Right lung (tissue), 5 donors: ENCODE results near the gene C1orf53. TPM values are rescaled to one million over a fixed set of nuclear protein-coding genes. Genes with fewer than 3 reads are reported as not detected.
"Not testable (repeated sequence)": the region's sequence is repeated elsewhere in the genome, so short reads cannot be mapped to it uniquely, and the experiment has no call there.

Experiments
- DNase-seq, 2 donors: peaks; one replicate each; pipeline ENCODE4 v3.0.0-alpha.2; 2013
- polyA plus RNA-seq, 5 donors: library from polyadenylated mRNA; unstranded; fragments of 120-200 nt; gene quantifications; one replicate each; pipeline versions ENCODE4 v1.2.1 to v1.2.3, GENCODE V29; 2013; ENCODE audit warnings: inconsistent platforms in 1 of 5, low replicate concordance in 1 of 5; ENCODE audit not compliant: insufficient read length in 5 of 5, insufficient read depth in 1 of 5

The C1orf53 gene
- polyA plus RNA-seq, 5 donors: 1.7 to 3.4 (median 3.0) TPM

DNA sequence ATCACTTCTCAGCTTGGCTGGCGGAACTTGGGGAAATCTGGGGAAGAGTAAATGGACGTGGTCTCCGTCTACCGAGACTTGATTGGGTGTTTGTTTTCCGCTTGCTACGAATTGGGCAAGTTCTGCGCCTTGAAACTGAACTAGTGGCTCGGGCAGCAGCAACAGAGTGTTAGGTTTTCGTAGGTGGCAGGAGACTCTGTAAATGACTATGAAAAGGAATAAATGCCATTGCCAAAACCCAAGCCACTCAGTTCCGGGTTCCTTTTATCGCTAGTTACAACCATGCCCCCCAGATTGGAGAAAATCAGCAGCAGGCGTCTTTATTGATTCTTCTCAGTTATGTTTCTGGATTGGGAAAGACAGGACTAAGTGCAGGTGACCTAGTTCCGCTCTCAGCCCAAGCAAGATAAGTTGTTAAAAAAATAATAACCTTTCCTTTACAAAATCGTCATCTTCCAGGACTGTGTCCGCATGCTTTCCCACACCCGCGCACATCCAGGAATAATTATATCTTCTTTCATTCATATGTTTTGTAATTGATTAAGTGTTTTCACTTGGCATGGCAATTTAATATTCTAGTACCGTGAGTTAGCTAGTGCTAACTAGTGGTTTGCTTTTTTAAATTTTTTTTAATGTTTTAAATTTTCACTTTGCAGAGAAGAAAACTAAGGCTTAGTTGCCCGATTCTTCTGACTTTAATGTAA, 18.1 kb downstream of the C1orf53 start:
- DNase-seq: no peak

- no peak for DNase-seq
These were observed 19.0 kb downstream of the C1orf53 start for GRCh38 chr1:197921235-197922069.

DNA sequence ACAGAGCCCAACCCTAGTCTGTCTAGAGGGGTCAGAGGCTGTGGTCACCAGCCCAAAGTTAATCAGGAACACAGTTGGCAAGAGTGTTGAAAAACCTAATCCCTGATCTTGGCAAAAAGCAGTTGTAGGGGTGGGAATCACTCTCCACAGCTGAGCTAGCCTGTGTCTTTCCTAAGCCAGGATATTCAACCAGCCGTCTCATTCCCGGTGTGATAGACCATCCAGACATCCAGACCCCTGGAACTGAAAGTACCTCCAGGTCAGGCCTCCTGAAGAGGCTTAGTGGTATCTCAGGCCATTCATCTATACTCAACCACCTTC, 19.6 kb downstream of the C1orf53 start:
- no peak for DNase-seq

- DNase-seq: no peak
These were observed 20.6 kb downstream of the C1orf53 start for GRCh38 chr1:197923038-197923437.

- no peak for DNase-seq
These were observed 22.2 kb downstream of the C1orf53 start for GRCh38 chr1:197924516-197925123.

DNA sequence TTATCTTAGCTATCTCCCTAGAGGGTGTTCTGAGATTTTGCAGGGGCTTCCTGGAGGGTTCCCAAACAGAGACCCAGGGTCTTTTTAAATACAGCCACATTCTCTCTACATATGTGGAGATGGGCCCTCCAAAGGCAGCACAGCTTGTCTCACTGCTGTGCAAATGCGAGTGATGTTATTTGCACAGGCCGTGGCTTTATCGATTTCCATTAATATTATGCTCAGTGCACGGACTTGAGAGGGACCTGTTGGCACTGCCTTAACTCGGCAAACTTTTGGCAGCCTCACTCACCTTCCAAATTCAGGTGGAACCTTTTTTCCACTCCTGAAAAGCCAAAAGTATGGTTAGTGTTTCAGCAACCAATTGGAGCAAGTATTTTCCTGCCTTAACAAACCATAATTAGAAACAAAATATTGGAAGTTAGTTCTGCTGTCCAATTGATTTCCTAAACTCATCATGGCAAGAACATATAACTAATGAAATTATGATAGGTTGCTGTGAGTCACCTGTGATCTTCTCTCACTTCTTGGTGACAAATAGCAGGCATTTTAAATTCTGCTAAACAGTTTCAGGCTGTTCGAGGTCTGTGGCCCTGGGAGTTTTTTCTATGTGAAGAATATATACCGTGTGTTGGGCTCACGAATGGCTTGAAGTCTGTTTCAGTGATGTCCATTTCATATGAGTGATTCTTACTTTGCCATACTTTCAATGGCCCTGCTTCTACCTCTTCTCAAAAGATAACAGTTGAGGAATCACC, 25.7 kb downstream of the C1orf53 start:
- no peak for DNase-seq

- DNase-seq: no peak
These were observed 26.5 kb downstream of the C1orf53 start for GRCh38 chr1:197928849-197929336.

DNA sequence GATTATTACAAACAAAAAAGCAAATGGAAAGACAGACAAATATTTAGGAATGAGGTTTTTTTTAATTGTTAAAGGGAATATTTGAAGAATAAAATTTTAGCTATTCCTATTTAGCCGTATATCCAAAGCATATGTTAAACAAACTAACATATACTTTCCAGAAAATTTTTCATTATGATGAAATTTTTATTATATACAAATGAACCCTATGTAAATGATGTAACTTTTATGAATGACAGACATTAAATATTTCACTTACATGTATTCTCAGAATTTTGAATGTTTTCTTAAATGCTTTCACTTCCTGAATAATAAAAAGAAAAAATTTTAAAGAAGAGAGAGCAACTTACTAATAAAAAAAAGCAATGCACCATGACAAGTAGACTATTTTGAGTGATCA, 30.6 kb downstream of the C1orf53 start:
- no peak for DNase-seq

- no peak for DNase-seq
These were observed 31.2 kb downstream of the C1orf53 start for GRCh38 chr1:197933647-197934046.

GRCh38 chr1:197937381-197937780, 35.0 kb downstream of the C1orf53 start:
- no peak for DNase-seq

GRCh38 chr1:197937892-197938291, 35.5 kb downstream of the C1orf53 start:
- no peak for DNase-seq

- DNase-seq: not testable (repeated sequence)
These were observed 36.9 kb downstream of the C1orf53 start for GRCh38 chr1:197939159-197939980.

- no peak for DNase-seq
These were observed 39.6 kb downstream of the C1orf53 start for GRCh38 chr1:197942042-197942441.

DNA sequence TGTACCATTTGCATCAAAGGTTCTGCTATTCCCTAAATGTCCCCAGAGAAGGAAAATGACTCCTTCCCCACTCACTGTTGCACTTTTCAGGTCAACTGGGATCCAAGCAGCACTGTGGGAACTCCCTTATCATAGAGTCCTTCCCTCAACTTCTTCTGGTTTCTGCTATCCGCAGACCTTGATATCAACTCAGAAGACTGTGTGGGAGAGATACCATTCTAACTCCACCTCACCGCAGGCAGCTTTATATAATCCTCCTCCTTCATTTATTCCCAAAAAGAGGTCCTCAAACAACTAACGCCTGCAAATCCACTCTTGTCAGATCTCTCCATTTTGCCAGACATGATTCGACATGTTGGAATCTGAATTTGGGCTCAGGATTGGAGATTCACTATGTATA, 42.1 kb downstream of the C1orf53 start:
- no peak for DNase-seq

DNA sequence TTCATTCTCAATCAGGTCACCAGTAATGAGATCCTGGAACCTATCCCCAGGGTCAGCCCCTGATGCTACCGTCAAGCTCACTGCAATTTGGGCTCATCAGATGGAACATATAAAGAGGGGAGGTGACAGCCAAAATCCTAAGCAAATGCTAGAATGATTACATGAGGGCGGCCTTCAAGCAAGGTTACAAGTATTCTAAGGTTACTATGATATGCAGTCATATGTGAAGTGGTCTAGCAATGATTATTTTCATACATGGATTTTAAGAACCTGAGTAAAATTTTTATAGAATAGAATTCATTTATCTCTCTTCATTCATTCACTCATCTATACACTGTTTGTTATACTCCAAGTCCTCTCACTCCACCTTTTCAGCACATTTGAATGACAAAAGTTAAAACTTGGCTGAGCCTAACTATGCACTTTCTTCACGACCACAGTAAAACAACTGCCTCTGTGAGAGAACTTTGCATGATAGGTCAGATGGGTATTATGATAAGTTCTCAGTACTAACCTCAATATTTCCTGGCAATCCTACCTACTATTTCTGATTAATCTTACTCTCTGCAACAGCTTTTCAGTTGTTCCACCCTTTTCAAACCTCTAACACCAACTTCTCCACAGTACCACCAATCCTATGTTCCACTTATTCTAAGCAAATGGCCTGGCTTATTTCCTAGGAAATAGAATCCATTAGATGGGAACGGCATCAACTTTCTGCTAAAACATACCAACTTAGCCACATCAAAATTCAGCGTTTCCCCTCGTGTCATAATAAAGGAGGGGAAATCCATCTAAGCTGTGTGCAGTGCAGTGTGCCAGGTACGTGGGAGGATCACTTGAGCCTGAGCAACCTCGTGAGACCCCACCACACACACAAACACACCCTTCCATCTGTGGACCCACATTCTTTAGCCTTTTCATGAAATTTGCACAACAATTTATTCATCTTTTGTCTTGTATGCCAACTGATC, 46.8 kb downstream of the C1orf53 start:
- no peak for DNase-seq

DNA sequence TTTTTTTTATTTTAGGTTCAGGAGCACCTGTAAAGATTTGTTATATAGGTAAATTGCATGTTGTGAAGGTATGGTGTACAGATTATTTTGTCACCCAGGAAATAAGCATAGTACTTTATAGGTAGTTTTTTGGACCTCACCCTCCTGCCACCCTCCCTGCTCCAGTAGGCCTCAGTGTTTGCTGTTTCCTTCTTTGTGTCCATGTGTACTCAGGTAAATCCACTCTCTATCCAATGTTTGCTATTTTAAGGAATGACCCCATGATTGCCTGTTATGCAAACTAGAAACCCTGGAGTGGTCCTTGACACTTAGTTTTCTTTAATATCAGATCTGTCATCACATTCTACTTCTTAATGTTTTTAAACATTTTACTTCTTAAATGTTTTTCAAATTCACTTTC, 48.7 kb downstream of the C1orf53 start:
- no peak for DNase-seq

DNA sequence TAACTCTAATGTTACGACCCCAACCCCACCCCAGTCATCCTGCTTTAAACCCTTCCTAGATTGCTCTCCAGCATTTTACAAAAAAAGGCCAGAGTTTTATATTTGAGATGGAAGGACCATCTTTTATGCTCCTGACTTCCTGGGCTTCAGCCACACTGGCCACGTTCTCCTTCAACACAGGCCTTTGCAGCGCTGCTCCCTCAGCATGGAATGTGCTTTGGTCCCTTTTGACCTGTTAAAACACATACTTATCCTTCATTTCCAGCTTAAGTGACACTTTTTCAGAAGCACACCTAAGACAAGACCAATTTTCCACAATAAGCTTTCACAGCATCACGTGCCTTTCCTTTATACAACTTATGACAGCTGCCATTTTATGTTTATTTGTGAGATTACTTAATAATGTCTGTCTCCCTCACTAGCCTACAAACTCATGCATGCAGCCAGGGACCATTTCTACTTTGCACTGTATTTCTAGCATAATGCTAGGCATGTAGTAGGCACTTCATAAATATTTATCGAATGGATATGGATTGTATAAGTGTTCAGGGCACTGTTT, 49.3 kb downstream of the C1orf53 start:
- DNase-seq: no peak

GRCh38 chr1:197953472-197953871, 51.0 kb downstream of the C1orf53 start:
- not testable (repeated sequence) for DNase-seq

DNA sequence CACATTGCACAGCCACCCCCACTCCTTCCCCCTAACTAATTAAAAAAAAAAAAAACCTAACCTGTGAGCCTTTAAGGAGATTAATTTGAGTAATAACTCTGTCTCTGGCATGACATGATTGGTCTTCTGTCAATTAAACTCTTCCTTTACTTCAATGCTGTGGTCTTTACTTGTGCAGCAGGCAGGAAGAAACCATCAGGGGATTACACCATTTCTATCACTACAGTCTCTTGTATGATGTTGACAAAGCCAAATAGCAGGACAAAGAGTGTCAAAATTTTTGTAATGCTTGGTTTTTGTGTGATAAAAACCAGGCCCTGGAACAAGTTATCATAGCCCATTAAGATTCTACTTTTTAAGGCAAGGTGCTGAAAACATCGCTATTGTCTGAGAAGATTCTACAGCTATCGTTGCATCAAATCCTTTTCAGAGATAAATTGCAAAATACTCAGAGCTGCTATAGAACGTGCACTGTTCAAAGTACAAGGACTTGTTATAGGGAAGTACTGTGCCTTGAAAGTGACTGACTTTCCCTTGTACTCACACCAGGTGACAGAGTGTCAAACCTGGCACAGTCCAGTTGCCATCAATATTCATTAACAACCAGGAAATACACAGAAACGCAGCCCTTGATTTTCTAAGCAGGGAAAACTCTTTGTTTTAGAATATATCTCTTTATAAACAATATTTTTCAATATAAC, 52.4 kb downstream of the C1orf53 start:
- no peak for DNase-seq
